Measurements from ENCODE around the gene CELA1.

DNA sequence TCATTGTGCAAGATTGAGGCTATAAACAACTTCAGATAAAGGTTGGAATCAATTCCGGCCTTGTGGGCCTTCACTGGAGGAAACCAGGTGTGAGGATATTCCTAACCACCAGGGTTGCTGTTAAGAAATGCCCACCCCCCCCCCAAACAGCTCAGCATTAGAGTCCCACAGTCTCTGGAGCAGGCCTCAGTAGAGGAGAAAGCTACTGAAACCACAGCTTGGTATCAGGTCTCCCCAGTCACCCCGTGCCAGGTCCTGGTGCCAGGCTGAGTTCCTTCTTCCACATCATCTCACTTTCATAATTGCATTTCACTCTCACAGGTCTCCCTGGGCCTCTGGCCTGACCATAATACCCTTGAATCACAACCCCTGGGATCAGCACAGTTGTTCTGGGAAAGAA, 32.3 kb upstream of the CELA1 start:
- TF ChIP-seq, protein P1, sequence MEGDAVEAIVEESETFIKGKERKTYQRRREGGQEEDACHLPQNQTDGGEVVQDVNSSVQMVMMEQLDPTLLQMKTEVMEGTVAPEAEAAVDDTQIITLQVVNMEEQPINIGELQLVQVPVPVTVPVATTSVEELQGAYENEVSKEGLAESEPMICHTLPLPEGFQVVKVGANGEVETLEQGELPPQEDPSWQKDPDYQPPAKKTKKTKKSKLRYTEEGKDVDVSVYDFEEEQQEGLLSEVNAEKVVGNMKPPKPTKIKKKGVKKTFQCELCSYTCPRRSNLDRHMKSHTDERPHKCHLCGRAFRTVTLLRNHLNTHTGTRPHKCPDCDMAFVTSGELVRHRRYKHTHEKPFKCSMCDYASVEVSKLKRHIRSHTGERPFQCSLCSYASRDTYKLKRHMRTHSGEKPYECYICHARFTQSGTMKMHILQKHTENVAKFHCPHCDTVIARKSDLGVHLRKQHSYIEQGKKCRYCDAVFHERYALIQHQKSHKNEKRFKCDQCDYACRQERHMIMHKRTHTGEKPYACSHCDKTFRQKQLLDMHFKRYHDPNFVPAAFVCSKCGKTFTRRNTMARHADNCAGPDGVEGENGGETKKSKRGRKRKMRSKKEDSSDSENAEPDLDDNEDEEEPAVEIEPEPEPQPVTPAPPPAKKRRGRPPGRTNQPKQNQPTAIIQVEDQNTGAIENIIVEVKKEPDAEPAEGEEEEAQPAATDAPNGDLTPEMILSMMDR (IDR thresholded peaks at IDR 0.05; ENCODE audit: insufficient read depth, low read length), result no peak
- no peak for TF ChIP-seq POLR2AphosphoS5 (IDR thresholded peaks at IDR 0.05; ENCODE audit: low read depth)

Measured in HL-60 (cell line).